ENCODE data around the gene C1QTNF6. TPM values are rescaled to one million over a fixed set of nuclear protein-coding genes. Genes with fewer than 3 reads are reported as not detected.

The C1QTNF6 gene
- total and polyA plus RNA-seq, 2 donors (not counting 1 experiment from before 2014, with no cell fraction given) = 3.5 to 7.4 TPM

- H3K36me3 ChIP-seq (ENCODE audit: control insufficient read depth, insufficient read depth, low read length) = no peaks in the 10 kb centered on the region
- H3K4me2 ChIP-seq (ENCODE audit: extremely low read depth, insufficient read depth, low read length) = no peak overlapping the region
- no peak overlapping the region for H3K27ac ChIP-seq (ENCODE audit: insufficient read depth, low read length)
- H3K9me3 ChIP-seq (ENCODE audit: control insufficient read depth, insufficient read depth, low read depth, low read length) = no peaks in the 10 kb centered on the region
- no peaks in the 10 kb centered on the region for H4K20me1 ChIP-seq (ENCODE audit: control insufficient read depth, extremely low read depth, insufficient read depth, low read length)
- no peaks in the 10 kb centered on the region for H3K27me3 ChIP-seq (ENCODE audit: control insufficient read depth, insufficient read depth, low read length)
- no peak overlapping the region for H2AFZ ChIP-seq (ENCODE audit: low read length)
- H3K4me3 ChIP-seq (replicated peaks in 1 of 4; ENCODE audit: control extremely low read depth in 1 of 4, insufficient read depth in 1 of 4, low read depth in 3 of 4, low read length in 4 of 4) = no peak overlapping the region
- no peak overlapping the region for H3K9ac ChIP-seq (ENCODE audit: insufficient read depth, low read length)
- no peak for TF ChIP-seq CTCF (conservative IDR thresholded peaks at IDR 0.05 in 1 of 2, IDR thresholded peaks at IDR 0.05 in 1 of 2; ENCODE audit: low read depth in 1 of 2, low read length in 2 of 2)
- no peak for TF ChIP-seq EZH2 (IDR thresholded peaks at IDR 0.05; ENCODE audit: low read length, missing control alignments)
- H3K4me1 ChIP-seq (ENCODE audit: control insufficient read depth, extremely low read depth, insufficient read depth, low read length) = no peaks in the 10 kb centered on the region
- no peak for DNase-seq (ENCODE audit: low read depth in 2 of 2)
- no peaks in the 10 kb centered on the region for H3K79me2 ChIP-seq (ENCODE audit: control insufficient read depth, insufficient read depth, low read length)
Measured at GRCh38 chr22:37137903-37138665, 50.0 kb downstream of the C1QTNF6 start.

DNA sequence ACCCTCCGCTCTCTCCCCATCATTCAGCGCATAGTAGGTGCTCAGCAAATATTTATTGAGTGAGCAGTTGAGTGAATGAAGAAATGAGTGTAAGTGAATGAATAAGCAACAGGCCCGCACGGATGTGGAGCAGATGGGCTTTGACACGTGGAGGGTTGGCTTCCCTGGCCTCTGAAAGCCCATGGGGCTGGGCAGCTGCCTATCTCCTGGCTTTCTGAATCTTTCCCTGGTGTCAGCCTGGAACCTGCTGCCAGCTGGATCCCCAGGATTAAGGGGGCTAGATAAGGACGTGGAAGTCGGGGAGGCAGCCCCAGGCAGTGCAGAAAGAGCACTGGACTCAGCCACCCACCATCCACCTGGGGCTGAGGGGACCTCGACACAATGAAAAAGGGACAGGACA, 50.9 kb downstream of the C1QTNF6 start:
- no peaks in the 10 kb centered on the region for H4K20me1 ChIP-seq (ENCODE audit: control insufficient read depth, extremely low read depth, insufficient read depth, low read length)
- H3K27me3 ChIP-seq (ENCODE audit: control insufficient read depth, insufficient read depth, low read length) = no peaks in the 10 kb centered on the region
- no peak overlapping the region for H3K27ac ChIP-seq (ENCODE audit: insufficient read depth, low read length)
- no peak overlapping the region for H3K4me3 ChIP-seq (replicated peaks in 1 of 4; ENCODE audit: control extremely low read depth in 1 of 4, insufficient read depth in 1 of 4, low read depth in 3 of 4, low read length in 4 of 4)
- no peaks in the 10 kb centered on the region for H3K79me2 ChIP-seq (ENCODE audit: control insufficient read depth, insufficient read depth, low read length)
- no peaks in the 10 kb centered on the region for H3K4me1 ChIP-seq (ENCODE audit: control insufficient read depth, extremely low read depth, insufficient read depth, low read length)
- H3K9me3 ChIP-seq (ENCODE audit: control insufficient read depth, insufficient read depth, low read depth, low read length) = no peaks in the 10 kb centered on the region
- no peak overlapping the region for H3K9ac ChIP-seq (ENCODE audit: insufficient read depth, low read length)
- no peak for DNase-seq (ENCODE audit: low read depth in 2 of 2)
- no peaks in the 10 kb centered on the region for H3K36me3 ChIP-seq (ENCODE audit: control insufficient read depth, insufficient read depth, low read length)
- TF ChIP-seq EZH2 (IDR thresholded peaks at IDR 0.05; ENCODE audit: low read length, missing control alignments) (no peak), CTCF (conservative IDR thresholded peaks at IDR 0.05 in 1 of 2, IDR thresholded peaks at IDR 0.05 in 1 of 2; ENCODE audit: low read depth in 1 of 2, low read length in 2 of 2) (no peak)
- H2AFZ ChIP-seq (ENCODE audit: low read length) = no peak overlapping the region
- no peak overlapping the region for H3K4me2 ChIP-seq (ENCODE audit: extremely low read depth, insufficient read depth, low read length)

DNA sequence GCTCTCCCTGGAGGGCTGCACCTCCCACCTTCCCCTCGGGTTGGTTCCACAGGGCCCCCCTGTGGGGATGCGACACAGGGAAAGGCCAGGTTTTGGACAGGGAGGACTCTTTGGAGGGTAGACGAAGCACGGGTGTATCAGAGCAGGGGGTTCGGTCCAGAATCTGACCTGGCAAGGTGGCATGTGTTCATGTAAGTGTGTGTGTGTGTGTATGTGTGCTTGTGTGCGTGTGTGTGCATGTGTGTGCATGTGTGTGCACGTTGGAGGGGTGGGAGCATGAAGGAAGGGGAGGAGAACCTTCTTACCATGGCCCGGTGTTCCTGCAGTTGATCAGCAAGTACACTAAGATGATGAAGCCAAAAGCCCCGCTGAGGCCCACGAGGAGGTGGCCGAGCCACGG, 53.0 kb downstream of the C1QTNF6 start:
- no peak overlapping the region for H2AFZ ChIP-seq (ENCODE audit: low read length)
- TF ChIP-seq EZH2 (IDR thresholded peaks at IDR 0.05; ENCODE audit: low read length, missing control alignments) (no peak), CTCF (conservative IDR thresholded peaks at IDR 0.05 in 1 of 2, IDR thresholded peaks at IDR 0.05 in 1 of 2; ENCODE audit: low read depth in 1 of 2, low read length in 2 of 2) (no peak)
- H4K20me1 ChIP-seq (ENCODE audit: control insufficient read depth, extremely low read depth, insufficient read depth, low read length) = no peaks in the 10 kb centered on the region
- no peak overlapping the region for H3K4me2 ChIP-seq (ENCODE audit: extremely low read depth, insufficient read depth, low read length)
- H3K27ac ChIP-seq (ENCODE audit: insufficient read depth, low read length) = no peak overlapping the region
- H3K27me3 ChIP-seq (ENCODE audit: control insufficient read depth, insufficient read depth, low read length) = no peaks in the 10 kb centered on the region
- no peaks in the 10 kb centered on the region for H3K36me3 ChIP-seq (ENCODE audit: control insufficient read depth, insufficient read depth, low read length)
- H3K9ac ChIP-seq (ENCODE audit: insufficient read depth, low read length) = no peak overlapping the region
- H3K4me3 ChIP-seq (replicated peaks in 1 of 4; ENCODE audit: control extremely low read depth in 1 of 4, insufficient read depth in 1 of 4, low read depth in 3 of 4, low read length in 4 of 4) = no peak overlapping the region
- H3K9me3 ChIP-seq (ENCODE audit: control insufficient read depth, insufficient read depth, low read depth, low read length) = no peaks in the 10 kb centered on the region
- DNase-seq (ENCODE audit: low read depth in 2 of 2) = no peak
- no peaks in the 10 kb centered on the region for H3K79me2 ChIP-seq (ENCODE audit: control insufficient read depth, insufficient read depth, low read length)
- no peaks in the 10 kb centered on the region for H3K4me1 ChIP-seq (ENCODE audit: control insufficient read depth, extremely low read depth, insufficient read depth, low read length)

Measured in fibroblast of lung (primary cell).